GM23338 (cell line): ENCODE results near the gene ZNF394. TPM values are rescaled to one million over a fixed set of nuclear protein-coding genes. Genes with fewer than 3 reads are reported as not detected.
A peak's percentile ranks its signal among the peaks of the same experiment; 100 is the strongest.

Experiments
- ATAC-seq: fragments of 200-7000 bp; cut with Tn5 transposase; 3 replicates; pipeline ENCODE4 v1.9.1; 2020
- DNase-seq: peaks from one replicate; pipeline ENCODE4 v3.0.0-alpha.2; 2015; ENCODE audit warnings: low spot score
- H2AFZ ChIP-seq: fragments of 200-600 bp; sonication (generic); 2 replicates; pipeline ENCODE4 v1.8.0; 2016; ENCODE audit warnings: antibody characterized with exemption, mild to moderate bottlenecking, moderate library complexity
- H3F3A ChIP-seq: fragments of 200-600 bp; sonication (generic); replicated peaks from 2 replicates; pipeline ENCODE4 v1.8.0; 2017; ENCODE audit warnings: antibody characterized with exemption, mixed run types, low read depth
- H3K27ac ChIP-seq: fragments of 200-600 bp; sonication (generic); 2 replicates; pipeline ENCODE4 v1.6.1; 2016; ENCODE audit warnings: low read depth
- H3K27me3 ChIP-seq: fragments of 200-600 bp; sonication (generic); 2 replicates; pipeline ENCODE4 v1.8.0; 2016; ENCODE audit warnings: mild to moderate bottlenecking, mixed run types, moderate library complexity; ENCODE audit not compliant: insufficient read depth
- H3K36me3 ChIP-seq: fragments of 200-600 bp; sonication (generic); 2 replicates; pipeline ENCODE4 v1.8.0; 2016; ENCODE audit warnings: mild to moderate bottlenecking; ENCODE audit not compliant: insufficient read depth
- H3K4me1 ChIP-seq: fragments of 200-600 bp; sonication (generic); 2 replicates; pipeline ENCODE4 v1.8.0; 2016; ENCODE audit warnings: mild to moderate bottlenecking, moderate library complexity; ENCODE audit not compliant: insufficient read depth
- H3K4me2 ChIP-seq: fragments of 200-600 bp; sonication (generic); 2 replicates; pipeline ENCODE4 v1.7.1; 2017; ENCODE audit warnings: mixed run types
- H3K4me3 ChIP-seq: fragments of 200-600 bp; sonication (generic); 2 replicates; pipeline ENCODE4 v1.6.1; 2016; ENCODE audit warnings: mixed run types
- H3K79me2 ChIP-seq: fragments of 200-600 bp; sonication (generic); replicated peaks from 2 replicates; pipeline ENCODE4 v1.8.0; 2017; ENCODE audit warnings: mild to moderate bottlenecking; ENCODE audit not compliant: insufficient read depth
- H3K9me2 ChIP-seq: fragments of 200-600 bp; sonication (generic); 2 replicates; pipeline ENCODE4 v1.8.0; 2017; ENCODE audit not compliant: insufficient read depth
- H4K20me1 ChIP-seq: fragments of 200-600 bp; sonication (generic); replicated peaks from 2 replicates; pipeline ENCODE4 v1.8.0; 2017; ENCODE audit warnings: mild to moderate bottlenecking; ENCODE audit not compliant: insufficient read depth
- H3K27ac Mint-ChIP-seq: 2 replicates; pipeline ENCODE4 v1.8.0; 2020; ENCODE audit warnings: inconsistent platforms, mild to moderate bottlenecking, moderate library complexity, mixed read lengths
- H3K27me3 Mint-ChIP-seq: 3 replicates; pipeline ENCODE4 v1.8.0; 2022; ENCODE audit warnings: low read depth, mild to moderate bottlenecking, moderate library complexity, mixed read lengths, inconsistent platforms; ENCODE audit not compliant: insufficient read depth, poor library complexity
- H3K36me3 Mint-ChIP-seq: 3 replicates; pipeline ENCODE4 v1.8.0; 2021; ENCODE audit warnings: low read depth, mild to moderate bottlenecking, inconsistent platforms, moderate library complexity, mixed read lengths
- H3K4me1 Mint-ChIP-seq: 3 replicates; pipeline ENCODE4 v1.8.0; 2020; ENCODE audit warnings: mild to moderate bottlenecking, inconsistent platforms, mixed read lengths
- H3K4me3 Mint-ChIP-seq: 3 replicates; pipeline ENCODE4 v1.8.0; 2021; ENCODE audit warnings: moderate library complexity, mild to moderate bottlenecking, inconsistent platforms, mixed read lengths
- H3K9me3 Mint-ChIP-seq: 3 replicates; pipeline ENCODE4 v1.8.0; 2020; ENCODE audit warnings: moderate library complexity, mild to moderate bottlenecking, inconsistent platforms, mixed read lengths
- JUNB ChIP-seq: IDR thresholded peaks from one replicate; pipeline ENCODE4 v1.6.1; 2016; ENCODE audit warnings: antibody characterized with exemption; ENCODE audit not compliant: unreplicated experiment
- POLR2AphosphoS5 ChIP-seq: IDR thresholded peaks from 2 replicates; pipeline ENCODE4 v1.6.1; 2016; ENCODE audit warnings: antibody characterized with exemption, low read depth
- STAT1 ChIP-seq: IDR thresholded peaks from one replicate; pipeline ENCODE4 v1.6.1; 2016; ENCODE audit warnings: antibody characterized with exemption; ENCODE audit not compliant: unreplicated experiment
- polyA plus RNA-seq: library from polyadenylated mRNA; unstranded; fragments of >200 nt; fragmentation: Nextera tagmentation; extraction: Ambion mirVana; gene quantifications from 2 replicates; pipeline ENCODE4 v1.2.1, GENCODE V29; 2016
- total RNA-seq: library from RNA; depleted of rRNA; stranded (reverse); fragments of >200 nt; shearing (Covaris generic); gene quantifications from 2 replicates; pipeline ENCODE4 v1.2.3, GENCODE V29; 2014
- TF ChIP-seq, protein P1 (sequence below): IDR thresholded peaks from one replicate; pipeline ENCODE4 v1.6.1; 2018; ENCODE audit warnings: antibody characterized with exemption; ENCODE audit not compliant: unreplicated experiment
- TF ChIP-seq, protein P2 (sequence below): IDR thresholded peaks from 2 replicates; pipeline ENCODE4 v1.6.1; 2016; ENCODE audit warnings: antibody characterized with exemption
- TF ChIP-seq, protein P3 (sequence below), 2 experiments: fragments of 200-600 bp in 1 of 2; sonication (generic) in 1 of 2; conservative IDR thresholded peaks; 2 replicates each; pipeline versions ENCODE4 v1.5.1 to v1.6.1; 2016 to 2017; ENCODE audit warnings: antibody characterized with exemption in 2 of 2, low read depth in 2 of 2, mild to moderate bottlenecking in 2 of 2, moderate library complexity in 1 of 2

ZNF394 gene
- total and polyA plus RNA-seq, 2 experiments from 2014 or later: 12.6 to 26.9 TPM

DNA sequence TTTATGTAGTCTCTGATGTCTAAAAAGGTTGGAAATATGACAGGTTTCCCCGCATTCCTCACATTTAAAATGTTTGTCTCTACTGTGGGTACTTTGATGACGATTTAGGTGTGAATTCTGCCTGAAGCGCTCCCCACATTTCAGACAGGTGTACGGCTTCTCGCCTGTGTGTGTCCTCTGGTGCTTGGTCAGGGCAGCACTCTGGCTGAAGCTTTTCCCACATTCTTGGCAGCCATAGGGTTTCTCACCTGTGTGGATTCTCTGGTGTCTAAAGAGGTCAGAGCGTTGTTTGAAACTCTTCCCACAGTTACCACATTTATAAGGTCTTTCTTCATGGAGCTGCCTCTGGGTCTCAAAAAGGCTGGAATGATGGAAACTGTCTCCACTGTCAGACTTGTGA is 6.3 kb downstream of the ZNF394 start (continued):
- TF ChIP-seq, protein P1, sequence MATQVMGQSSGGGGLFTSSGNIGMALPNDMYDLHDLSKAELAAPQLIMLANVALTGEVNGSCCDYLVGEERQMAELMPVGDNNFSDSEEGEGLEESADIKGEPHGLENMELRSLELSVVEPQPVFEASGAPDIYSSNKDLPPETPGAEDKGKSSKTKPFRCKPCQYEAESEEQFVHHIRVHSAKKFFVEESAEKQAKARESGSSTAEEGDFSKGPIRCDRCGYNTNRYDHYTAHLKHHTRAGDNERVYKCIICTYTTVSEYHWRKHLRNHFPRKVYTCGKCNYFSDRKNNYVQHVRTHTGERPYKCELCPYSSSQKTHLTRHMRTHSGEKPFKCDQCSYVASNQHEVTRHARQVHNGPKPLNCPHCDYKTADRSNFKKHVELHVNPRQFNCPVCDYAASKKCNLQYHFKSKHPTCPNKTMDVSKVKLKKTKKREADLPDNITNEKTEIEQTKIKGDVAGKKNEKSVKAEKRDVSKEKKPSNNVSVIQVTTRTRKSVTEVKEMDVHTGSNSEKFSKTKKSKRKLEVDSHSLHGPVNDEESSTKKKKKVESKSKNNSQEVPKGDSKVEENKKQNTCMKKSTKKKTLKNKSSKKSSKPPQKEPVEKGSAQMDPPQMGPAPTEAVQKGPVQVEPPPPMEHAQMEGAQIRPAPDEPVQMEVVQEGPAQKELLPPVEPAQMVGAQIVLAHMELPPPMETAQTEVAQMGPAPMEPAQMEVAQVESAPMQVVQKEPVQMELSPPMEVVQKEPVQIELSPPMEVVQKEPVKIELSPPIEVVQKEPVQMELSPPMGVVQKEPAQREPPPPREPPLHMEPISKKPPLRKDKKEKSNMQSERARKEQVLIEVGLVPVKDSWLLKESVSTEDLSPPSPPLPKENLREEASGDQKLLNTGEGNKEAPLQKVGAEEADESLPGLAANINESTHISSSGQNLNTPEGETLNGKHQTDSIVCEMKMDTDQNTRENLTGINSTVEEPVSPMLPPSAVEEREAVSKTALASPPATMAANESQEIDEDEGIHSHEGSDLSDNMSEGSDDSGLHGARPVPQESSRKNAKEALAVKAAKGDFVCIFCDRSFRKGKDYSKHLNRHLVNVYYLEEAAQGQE: no peak
- TF ChIP-seq POLR2AphosphoS5 (no peak), JUNB (no peak), STAT1 (no peak)
- TF ChIP-seq, protein P2, sequence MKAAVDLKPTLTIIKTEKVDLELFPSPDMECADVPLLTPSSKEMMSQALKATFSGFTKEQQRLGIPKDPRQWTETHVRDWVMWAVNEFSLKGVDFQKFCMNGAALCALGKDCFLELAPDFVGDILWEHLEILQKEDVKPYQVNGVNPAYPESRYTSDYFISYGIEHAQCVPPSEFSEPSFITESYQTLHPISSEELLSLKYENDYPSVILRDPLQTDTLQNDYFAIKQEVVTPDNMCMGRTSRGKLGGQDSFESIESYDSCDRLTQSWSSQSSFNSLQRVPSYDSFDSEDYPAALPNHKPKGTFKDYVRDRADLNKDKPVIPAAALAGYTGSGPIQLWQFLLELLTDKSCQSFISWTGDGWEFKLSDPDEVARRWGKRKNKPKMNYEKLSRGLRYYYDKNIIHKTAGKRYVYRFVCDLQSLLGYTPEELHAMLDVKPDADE: no peak

DNA sequence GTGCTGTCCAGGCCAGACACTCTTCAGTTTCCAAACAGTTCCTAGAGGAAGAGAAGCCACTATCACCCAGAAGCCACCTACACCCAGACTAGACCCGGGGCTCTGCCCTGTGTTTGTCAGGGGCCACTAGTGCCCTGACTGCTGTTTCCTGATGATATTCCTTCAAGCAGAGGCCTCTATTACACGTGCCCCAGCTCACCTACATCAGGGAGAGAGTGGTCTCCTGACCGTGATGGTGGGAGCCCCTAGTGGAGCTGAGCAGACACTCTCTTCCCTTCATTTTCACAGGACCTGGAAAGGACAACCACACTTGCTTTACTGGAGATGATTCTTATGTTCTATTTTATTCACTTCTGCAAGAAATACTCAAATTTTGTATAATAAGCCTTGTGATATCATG is 9.2 kb downstream of the ZNF394 start:
- Histone ChIP-seq H3K4me1 (no peaks in the 10 kb centered on the region), H4K20me1 (no peaks in the 10 kb centered on the region), H3K27ac (0 out of 2 replicates have a peak overlapping the region, but pooled peaks have one; percentile 15), H3K9me2 (no peaks in the 10 kb centered on the region; the same call in 1 of the 2 replicates), H3K36me3 (peaks cover 25% of the 10 kb centered on the region), H3K79me2 (peaks cover 7% of the 10 kb centered on the region), H3K27me3 (no peaks in the 10 kb centered on the region), H3K4me2 (no peak overlapping the region), H3F3A (peaks cover 10% of the 10 kb centered on the region), H2AFZ (no peak overlapping the region), H3K4me3 (no peak overlapping the region)
- H3K27ac Mint-ChIP-seq: no peak overlapping the region
- no peaks in the 10 kb centered on the region for H3K27me3 Mint-ChIP-seq
- H3K9me3 Mint-ChIP-seq: peaks cover 31% of the 10 kb centered on the region
- no peak for DNase-seq
- ATAC-seq: peak; percentile 77
- H3K4me1 Mint-ChIP-seq: no peaks in the 10 kb centered on the region
- H3K36me3 Mint-ChIP-seq: peaks cover 53% of the 10 kb centered on the region
- no peak overlapping the region for H3K4me3 Mint-ChIP-seq
- TF ChIP-seq, protein P3, sequence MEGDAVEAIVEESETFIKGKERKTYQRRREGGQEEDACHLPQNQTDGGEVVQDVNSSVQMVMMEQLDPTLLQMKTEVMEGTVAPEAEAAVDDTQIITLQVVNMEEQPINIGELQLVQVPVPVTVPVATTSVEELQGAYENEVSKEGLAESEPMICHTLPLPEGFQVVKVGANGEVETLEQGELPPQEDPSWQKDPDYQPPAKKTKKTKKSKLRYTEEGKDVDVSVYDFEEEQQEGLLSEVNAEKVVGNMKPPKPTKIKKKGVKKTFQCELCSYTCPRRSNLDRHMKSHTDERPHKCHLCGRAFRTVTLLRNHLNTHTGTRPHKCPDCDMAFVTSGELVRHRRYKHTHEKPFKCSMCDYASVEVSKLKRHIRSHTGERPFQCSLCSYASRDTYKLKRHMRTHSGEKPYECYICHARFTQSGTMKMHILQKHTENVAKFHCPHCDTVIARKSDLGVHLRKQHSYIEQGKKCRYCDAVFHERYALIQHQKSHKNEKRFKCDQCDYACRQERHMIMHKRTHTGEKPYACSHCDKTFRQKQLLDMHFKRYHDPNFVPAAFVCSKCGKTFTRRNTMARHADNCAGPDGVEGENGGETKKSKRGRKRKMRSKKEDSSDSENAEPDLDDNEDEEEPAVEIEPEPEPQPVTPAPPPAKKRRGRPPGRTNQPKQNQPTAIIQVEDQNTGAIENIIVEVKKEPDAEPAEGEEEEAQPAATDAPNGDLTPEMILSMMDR (conservative IDR thresholded peaks at IDR 0.05; ENCODE audit: low read depth in 2 of 2): peak; percentile 18 to 24; a peak in 3 of 4 replicates
- no peak for TF ChIP-seq STAT1

DNA sequence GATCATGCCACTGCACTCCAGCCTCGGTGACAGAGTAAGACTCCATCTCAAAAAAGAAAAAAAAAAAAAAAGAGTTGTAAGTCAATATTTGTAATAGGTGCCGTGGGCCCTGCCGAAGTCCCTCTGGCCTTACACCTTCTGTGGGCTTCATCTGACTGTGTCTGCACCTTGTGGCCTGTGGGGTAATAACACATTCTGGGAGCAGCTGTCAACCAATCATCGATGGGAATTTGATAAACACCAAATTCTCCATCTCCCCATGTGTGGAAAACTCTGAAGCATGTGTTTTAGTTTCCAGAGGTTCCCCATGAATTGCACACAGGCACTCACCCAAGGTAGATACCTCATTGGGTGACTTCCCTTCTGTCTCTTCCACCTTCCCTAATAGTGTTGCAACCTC is 10.8 kb downstream of the ZNF394 start:
- peaks cover 17% of the 10 kb centered on the region for H3K9me3 Mint-ChIP-seq
- Histone ChIP-seq H3K36me3 (peaks cover 16% of the 10 kb centered on the region), H2AFZ (no peak overlapping the region), H3K9me2 (no peaks in the 10 kb centered on the region; the same call in 1 of the 2 replicates), H3K4me3 (no peak overlapping the region), H3F3A (peaks cover 10% of the 10 kb centered on the region), H4K20me1 (no peaks in the 10 kb centered on the region), H3K27me3 (no peaks in the 10 kb centered on the region), H3K27ac (no peak overlapping the region), H3K4me2 (no peak overlapping the region), H3K4me1 (no peaks in the 10 kb centered on the region), H3K79me2 (no peaks in the 10 kb centered on the region)
- DNase-seq (peak; percentile 55), ATAC-seq (peak; percentile 79)
- H3K27ac Mint-ChIP-seq: no peak overlapping the region
- H3K4me3 Mint-ChIP-seq: no peak overlapping the region
- peaks cover 45% of the 10 kb centered on the region for H3K36me3 Mint-ChIP-seq
- TF ChIP-seq, protein P3 (conservative IDR thresholded peaks at IDR 0.05; ENCODE audit: low read depth in 2 of 2): 0 out of 4 replicates have a peak, but pooled peaks have one; percentile 22 to 29
- TF ChIP-seq, protein P2: no peak
- H3K27me3 Mint-ChIP-seq: peaks cover 4% of the 10 kb centered on the region
- no peaks in the 10 kb centered on the region for H3K4me1 Mint-ChIP-seq
